ENCODE measurements around the gene VGF. TPM values are rescaled to one million over a fixed set of nuclear protein-coding genes. Genes with fewer than 3 reads are reported as not detected.

VGF gene
- total and polyA plus RNA-seq, 2 experiments from 2014 or later: 3.0 to 4.4 TPM

GRCh38 chr7:101186194-101186593 is 20.8 kb upstream of the VGF start (continued):
- TF ChIP-seq ZNF462 (CRISPR knock-in tag; IDR thresholded peaks at IDR 0.05): no peak
- TF ChIP-seq POLR2AphosphoS5 (IDR thresholded peaks at IDR 0.05; ENCODE audit: low read depth): no peak
- TF ChIP-seq EZH2 (IDR thresholded peaks at IDR 0.05; ENCODE audit: low read depth, unreplicated experiment): no peak

DNA sequence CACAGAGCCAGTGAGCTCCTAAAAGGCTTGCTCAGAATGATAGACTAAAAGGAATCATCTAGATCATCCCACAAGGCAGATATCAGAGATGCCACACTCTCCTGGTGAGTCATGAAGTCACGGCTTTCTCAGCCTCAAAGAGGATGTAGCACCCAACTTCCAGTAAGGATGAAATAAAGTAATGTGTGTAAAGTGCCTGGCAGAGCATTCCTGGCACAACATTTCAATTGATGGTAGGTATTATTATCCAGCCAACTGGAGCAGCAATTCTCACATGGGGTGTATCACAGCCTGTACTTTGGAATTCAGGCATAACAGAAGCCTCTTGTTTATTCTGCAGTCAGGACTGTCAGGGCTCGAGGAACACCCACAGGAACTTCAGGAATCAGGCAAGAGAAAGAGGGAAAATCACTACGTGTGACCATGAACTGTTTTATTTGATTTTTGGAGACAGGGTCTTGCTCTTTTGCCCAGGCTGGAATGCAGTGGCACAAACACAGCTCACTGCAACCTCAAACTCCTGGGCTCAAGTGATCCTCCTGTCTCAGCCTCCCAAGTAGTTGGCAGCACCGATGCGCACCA is 20.0 kb upstream of the VGF start:
- H3K27ac Mint-ChIP-seq: no peak overlapping the region
- H3K36me3 ChIP-seq (ENCODE audit: insufficient read depth): no peaks in the 10 kb centered on the region
- H3K4me3 ChIP-seq: no peak overlapping the region
- H3K4me1 Mint-ChIP-seq: peaks cover 11% of the 10 kb centered on the region
- no peaks in the 10 kb centered on the region for H3K9me3 Mint-ChIP-seq
- DNase-seq (ENCODE audit: low spot score): no peak
- peaks cover 13% of the 10 kb centered on the region for H3K27me3 ChIP-seq (ENCODE audit: insufficient read depth)
- peaks cover 18% of the 10 kb centered on the region for H3K27me3 Mint-ChIP-seq (ENCODE audit: insufficient read depth, low read depth, poor library complexity)
- H3K36me3 Mint-ChIP-seq (ENCODE audit: low read depth): no peaks in the 10 kb centered on the region
- H3K27ac ChIP-seq (ENCODE audit: low read depth): no peak overlapping the region
- ATAC-seq: no peak
- H3K4me1 ChIP-seq (ENCODE audit: insufficient read depth): no peaks in the 10 kb centered on the region; the same call in 1 of the 2 replicates
- no peaks in the 10 kb centered on the region for H3K79me2 ChIP-seq (replicated peaks; ENCODE audit: insufficient read depth)
- no peaks in the 10 kb centered on the region for H4K20me1 ChIP-seq (replicated peaks; ENCODE audit: insufficient read depth)
- H3K9me2 ChIP-seq (ENCODE audit: insufficient read depth): no peaks in the 10 kb centered on the region
- H3K4me3 Mint-ChIP-seq: no peak overlapping the region
- no peak overlapping the region for H3K4me2 ChIP-seq
- H2AFZ ChIP-seq: no peak overlapping the region
- peaks cover 10% of the 10 kb centered on the region; the same call in 1 of the 2 replicates for H3F3A ChIP-seq (replicated peaks; ENCODE audit: low read depth)
- TF ChIP-seq EZH2 (IDR thresholded peaks at IDR 0.05; ENCODE audit: low read depth, unreplicated experiment) (no peak), ZNF331 (CRISPR knock-in tag; IDR thresholded peaks at IDR 0.05; ENCODE audit: low read depth) (no peak), NANOG (IDR thresholded peaks at IDR 0.05; ENCODE audit: borderline replicate concordance) (no peak), POLR2AphosphoS5 (IDR thresholded peaks at IDR 0.05; ENCODE audit: low read depth) (no peak), CREB1 (CRISPR knock-in tag; IDR thresholded peaks at IDR 0.05; ENCODE audit: low read depth) (no peak), ZNF462 (CRISPR knock-in tag; IDR thresholded peaks at IDR 0.05) (no peak)
- TF ChIP-seq, protein P1, sequence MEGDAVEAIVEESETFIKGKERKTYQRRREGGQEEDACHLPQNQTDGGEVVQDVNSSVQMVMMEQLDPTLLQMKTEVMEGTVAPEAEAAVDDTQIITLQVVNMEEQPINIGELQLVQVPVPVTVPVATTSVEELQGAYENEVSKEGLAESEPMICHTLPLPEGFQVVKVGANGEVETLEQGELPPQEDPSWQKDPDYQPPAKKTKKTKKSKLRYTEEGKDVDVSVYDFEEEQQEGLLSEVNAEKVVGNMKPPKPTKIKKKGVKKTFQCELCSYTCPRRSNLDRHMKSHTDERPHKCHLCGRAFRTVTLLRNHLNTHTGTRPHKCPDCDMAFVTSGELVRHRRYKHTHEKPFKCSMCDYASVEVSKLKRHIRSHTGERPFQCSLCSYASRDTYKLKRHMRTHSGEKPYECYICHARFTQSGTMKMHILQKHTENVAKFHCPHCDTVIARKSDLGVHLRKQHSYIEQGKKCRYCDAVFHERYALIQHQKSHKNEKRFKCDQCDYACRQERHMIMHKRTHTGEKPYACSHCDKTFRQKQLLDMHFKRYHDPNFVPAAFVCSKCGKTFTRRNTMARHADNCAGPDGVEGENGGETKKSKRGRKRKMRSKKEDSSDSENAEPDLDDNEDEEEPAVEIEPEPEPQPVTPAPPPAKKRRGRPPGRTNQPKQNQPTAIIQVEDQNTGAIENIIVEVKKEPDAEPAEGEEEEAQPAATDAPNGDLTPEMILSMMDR (conservative IDR thresholded peaks at IDR 0.05; ENCODE audit: low read depth in 2 of 2): no peak
